PC-3 (cell line): ENCODE results near the gene STX16.

Source experiments
- CTCF ChIP-seq: fragments of 300-600 bp; sonication (generic); conservative IDR thresholded peaks from 2 replicates; pipeline ENCODE4 v1.5.1; 2017; ENCODE audit warnings: antibody characterized with exemption, low read depth, mild to moderate bottlenecking, low read length
- EZH2 ChIP-seq: fragments of 300-600 bp; sonication (generic); IDR thresholded peaks from one replicate; pipeline ENCODE4 v1.6.1; 2017; ENCODE audit warnings: antibody characterized with exemption, mild to moderate bottlenecking, low read length; ENCODE audit not compliant: unreplicated experiment
- EZH2phosphoT487 ChIP-seq: fragments of 300-600 bp; sonication (generic); IDR thresholded peaks from 2 replicates; pipeline ENCODE4 v1.6.1; 2018; ENCODE audit warnings: mild to moderate bottlenecking, antibody characterized with exemption, low read length, borderline replicate concordance

GRCh38 chr20:58609026-58609425 lies 42.1 kb upstream of the STX16 start:
- TF ChIP-seq CTCF (no peak), EZH2phosphoT487 (no peak), EZH2 (no peak)
